HL-60/S4 treated with retinoic acid at 250 ng/mL for 4 days and 3 days (cell line): Measurements from ENCODE around the gene FOXD2.
"Not testable (repeated sequence)": the region's sequence is repeated elsewhere in the genome, so short reads cannot be mapped to it uniquely, and the experiment has no call there.

Source experiments
- in situ Hi-C: fragments of 300-500 bp; cut with MboI; formaldehyde crosslinking; loops from 2 replicates; pipeline ENCODE4 v1.7.0; 2022; ENCODE audit warnings: low sequenced_read_pairs

Gene FOXD2

DNA sequence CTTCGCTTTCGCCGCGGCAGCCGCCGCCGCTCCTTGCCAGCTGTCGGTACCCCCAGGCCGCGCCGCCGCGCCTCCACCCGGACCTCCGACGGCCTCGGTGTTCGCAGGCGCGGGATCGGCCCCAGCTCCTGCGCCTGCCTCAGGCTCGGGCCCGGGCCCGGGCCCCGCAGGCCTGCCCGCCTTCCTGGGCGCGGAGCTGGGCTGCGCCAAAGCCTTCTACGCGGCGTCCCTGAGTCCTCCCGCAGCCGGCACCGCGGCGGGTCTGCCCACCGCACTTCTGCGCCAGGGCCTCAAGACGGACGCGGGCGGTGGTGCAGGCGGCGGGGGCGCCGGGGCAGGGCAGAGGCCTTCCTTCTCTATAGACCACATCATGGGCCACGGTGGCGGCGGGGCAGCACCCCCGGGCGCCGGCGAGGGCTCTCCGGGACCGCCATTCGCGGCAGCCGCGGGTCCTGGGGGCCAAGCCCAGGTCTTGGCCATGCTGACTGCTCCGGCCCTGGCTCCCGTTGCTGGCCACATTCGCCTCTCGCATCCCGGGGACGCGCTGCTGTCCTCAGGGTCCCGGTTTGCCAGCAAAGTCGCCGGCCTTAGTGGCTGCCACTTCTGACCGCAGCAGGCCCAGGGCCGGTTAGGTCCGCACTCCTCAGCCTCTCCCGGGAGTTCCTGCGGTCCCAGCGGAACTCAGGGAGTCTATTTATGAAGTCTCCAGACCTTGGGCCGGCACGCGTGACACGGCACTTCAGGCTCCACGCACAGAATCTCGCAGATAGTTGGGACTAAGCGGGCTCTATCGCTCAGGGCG, 1.4 kb downstream of the FOXD2 start:
- in situ Hi-C loops = no loop called here

DNA sequence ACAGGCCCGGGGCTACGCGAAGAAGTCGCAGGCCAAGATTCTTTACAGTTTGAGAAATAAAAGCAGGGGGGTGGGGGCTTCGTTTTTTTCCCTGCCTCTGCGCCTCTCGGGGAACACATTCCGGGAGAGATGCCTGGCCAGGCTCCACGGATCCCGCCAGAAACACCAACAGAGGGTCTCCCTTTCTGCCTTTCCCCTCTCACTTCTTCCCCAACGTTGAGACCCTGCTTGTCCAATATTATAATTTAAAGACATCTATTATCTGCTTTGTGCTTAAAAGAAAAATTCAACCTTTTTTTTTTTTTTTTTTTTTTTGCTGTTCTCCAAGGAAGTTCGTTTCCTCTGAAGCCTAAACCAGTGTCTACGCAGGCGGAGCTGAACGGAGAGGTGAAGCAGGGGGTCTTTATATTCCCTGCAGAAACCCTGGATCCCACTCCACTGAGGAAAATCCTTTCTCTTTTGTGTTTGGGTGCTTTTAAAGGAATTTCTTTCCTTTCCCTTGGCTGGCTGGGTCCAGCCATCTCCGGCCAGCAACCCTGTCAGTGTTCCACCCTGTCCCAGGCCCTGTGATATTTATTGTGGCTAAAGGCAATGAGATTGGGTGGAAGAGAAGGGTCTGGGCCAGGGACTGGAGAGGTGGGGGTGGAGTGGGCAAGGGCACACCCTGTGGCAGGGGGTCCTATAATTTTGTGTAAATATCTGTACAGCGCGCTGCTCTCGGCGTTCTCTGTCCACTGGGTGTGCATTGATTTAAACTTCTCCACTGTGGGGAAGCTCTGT, 2.2 kb downstream of the FOXD2 start:
- in situ Hi-C loops = no loop called here

DNA sequence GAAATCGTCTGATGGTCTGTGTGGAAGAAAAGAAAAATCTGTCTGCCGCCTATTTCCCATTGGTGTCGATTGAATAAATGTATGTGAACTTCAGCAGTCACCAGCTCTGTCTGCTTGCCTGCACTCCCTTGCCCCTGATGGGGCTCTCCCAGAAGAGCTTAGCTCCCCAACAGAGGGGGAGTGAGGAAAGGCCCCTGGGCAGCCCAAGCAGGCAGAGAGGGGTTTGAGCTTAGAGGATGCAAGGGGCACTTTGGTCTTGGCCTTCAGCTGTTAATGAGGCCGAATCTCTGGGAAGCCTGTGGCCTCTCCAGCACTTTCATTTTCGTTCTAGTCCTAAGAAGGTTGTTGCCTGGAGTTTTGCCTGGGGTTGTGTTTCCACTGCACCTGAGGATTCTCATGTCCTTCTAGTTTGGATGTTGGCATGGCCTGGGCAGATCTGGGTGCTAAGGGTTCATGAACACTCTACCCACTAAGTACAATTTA, 2.8 kb downstream of the FOXD2 start:
- in situ Hi-C loops = no loop called here

DNA sequence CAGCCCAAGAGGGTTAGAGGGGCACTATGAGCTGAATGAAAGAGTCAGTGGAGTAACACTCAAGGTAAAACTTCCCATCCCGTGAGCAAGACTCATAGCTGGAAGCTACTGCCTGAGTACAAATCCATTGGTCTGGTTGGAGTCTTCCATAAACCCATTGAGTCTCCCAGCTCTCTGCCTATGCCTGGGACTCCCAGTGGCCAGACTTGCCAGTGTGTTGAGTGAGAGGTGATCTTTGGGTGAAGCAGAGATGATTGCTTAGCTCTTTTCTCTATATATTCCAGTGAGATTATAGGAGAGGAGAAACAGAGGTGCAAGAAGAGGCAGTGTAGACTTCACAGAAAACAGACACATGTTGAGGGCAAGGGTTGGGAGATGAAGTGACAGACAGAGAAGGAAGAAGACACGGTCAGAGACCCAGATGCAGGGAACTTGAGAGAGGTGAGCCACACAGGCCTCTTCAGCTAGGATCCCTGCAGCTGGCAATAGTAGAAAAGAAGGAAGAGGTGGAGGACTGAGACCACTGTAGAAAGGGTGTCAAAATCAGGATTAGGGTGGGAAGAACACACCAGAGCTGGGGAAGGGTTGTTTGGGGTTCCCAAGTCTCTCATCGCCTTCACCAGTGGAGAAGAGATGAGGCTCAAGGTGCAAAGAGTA, 3.7 kb downstream of the FOXD2 start:
- in situ Hi-C loops = no loop called here

DNA sequence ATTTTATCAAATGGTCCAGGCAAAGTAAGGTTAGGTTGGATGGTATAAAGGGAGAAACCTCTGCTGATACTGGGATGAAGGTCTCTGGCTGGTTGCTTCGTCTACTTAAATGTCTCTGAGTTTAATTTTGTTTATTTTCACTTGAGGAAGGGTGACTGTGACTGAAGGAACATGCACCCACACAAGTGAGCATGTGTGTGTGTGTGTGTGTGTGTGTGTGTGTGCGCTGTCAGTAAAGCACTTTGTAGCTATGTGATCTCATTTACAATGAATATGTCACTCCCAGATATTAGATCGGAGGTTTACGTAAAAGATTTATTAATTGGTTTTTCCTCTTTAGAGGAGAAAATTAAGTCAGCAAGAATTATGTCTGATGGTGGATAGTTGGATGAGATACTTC, 4.4 kb downstream of the FOXD2 start:
- in situ Hi-C loops = no loop called here

DNA sequence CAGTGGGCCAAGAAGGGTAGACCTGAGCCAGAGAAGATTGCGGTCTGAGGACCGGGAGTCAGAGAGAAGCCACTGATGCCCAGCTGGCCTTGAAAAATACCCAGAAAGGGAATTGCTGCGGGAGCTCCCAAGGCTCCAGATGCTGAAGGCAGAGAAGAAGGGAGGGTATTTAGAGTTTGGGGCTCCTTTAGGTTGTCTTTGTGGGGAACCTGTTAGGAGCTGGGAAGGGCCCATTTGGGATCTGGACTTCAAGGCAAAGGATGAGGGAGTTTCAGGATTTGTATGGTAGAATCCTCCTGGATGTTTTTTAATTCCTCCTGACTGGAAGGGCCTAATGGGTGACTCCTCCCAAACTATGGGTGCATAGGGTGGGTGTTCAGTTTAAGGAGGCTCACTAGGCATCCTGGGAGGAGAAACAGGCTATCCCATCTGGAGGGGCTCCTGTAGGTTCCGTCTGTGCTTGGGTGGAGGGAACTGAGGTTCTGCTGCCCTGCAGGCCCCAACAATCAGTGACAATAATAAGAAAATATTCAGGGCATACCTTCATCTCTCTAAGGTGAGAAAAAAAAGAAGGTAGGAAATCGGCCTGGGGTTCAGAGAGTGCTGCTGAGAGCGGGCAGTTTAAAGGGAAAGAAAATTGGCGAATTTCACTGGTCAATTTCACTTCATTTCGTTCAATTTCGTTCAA, 5.1 kb downstream of the FOXD2 start:
- in situ Hi-C loops = no loop called here

DNA sequence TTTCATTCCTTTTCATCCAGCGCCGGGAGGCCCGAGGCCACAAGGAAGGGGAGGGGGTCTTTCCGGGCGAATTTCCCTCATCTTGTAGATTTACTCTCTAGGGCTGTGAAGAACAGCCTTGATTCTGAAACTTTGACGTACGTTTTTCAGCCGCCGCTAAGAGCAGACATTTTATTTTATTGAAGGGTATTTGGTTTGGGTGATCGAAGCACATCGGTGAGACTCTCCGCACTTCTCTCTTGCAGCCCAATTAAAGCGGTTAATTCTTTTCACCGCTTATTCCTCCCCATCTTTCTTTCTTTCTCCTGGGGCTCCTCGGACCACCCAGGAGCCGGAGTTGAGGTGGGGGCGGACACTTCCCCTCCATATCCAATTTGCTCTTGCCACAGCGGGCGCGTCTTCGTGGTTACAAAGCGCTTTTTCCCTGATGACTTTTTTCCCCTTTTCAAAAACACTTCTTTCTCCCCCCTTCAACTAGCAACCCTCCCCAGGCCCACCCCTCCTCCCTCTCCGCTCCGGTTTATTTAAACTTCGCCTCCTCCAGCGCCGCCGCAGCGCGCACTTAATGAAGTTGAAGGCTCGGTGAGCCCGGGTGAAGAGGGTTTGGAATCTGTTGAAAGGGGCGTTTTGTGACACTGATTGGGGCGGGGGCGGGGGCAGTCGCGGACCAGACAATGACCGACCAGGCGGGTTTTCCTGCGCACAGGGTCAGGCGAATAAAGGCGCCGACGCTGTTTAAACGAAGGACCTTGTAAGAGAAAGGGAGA, 5.9 kb downstream of the FOXD2 start:
- in situ Hi-C loops = no loop called here

DNA sequence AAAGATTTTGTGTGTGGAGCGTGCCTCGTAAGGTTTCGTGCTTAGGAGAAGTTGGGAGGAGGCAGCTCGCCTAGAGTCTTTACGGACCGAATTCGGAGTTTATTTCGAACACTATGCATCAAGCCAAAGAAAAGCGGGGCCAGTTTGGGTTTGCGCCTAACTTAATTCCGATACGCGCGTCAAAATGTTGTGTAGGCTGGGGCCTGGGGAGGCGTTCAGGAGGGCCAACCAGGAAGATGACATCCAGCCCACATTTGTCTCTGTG, 6.4 kb downstream of the FOXD2 start:
- in situ Hi-C loops = no loop called here

DNA sequence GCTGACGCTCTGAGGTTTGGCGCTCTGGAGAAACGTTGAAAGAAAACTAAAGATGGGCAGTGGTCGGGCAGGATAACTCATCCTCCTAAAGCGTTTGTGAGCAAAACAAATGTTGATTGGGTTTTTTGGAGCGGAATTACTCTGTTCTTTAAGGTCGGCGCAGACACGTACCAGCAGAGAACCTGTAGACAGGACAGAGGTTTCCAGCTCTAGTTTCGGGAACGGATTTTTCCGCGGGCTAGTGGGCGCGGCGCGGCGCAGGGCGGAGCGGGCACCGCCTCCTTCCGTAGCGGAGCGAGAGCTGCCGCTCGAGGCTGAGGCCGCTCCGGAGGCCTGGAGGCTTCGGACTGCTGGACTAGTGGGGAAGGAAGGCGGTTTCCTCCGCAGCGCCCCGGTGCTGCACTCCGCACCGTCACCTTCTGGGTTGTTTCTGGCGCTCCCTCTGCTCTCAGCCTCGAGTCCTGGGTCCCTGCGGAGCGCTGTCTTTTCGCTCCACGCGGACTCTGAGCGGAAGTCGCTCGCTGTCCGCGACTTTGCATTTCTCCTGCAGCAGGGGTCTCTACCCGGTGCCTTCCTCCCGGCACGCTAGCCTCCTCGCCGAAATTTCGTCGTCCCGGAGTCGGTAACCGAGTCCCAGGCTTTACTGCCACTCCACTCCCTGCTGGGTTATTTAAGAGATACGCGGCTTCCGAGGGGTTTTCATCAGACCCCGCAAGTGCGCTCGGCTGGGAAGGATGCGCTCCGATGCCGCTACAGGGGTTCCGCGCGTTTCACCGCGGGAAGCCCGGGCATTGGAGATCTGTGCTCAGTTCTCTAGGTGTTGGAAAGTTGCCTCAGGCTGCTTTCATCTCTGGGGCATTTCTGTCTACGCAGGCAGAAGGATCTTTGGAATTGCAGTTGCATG, 7.0 kb downstream of the FOXD2 start:
- in situ Hi-C loops = no loop called here

DNA sequence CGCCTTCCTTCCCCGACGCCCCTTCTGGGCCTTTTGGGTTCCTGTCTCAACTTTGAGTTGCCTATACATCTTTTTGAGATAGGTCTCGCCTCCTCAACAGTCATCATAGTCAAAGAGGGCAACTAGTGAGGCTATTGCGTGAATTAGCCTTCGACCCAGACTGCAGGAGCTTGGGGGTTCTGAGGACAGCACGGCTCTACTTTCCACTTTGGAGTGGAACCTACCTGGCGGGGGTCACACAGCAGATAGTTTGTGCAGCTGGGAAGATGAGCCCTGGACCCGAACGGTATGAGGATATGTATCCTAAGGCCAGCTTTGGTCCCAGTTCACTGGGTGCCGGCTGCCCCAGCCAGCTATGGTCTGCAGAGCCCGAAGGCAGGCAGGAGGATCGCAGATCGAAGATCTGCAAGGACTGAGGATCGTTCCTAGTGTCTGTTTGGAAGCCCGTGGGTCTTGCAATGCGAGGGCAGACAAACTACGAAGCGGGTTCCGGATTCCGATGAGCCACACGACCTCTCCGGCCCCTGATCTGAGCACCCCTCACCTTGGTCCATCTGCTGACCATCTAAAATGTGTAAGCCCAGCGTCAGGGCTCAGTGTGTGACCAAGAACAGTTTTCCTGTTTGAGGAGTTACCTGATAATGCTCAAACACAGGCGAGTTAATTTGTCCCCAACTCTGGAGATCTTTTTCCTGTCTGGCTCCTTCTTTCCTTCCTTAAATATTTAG, 8.1 kb downstream of the FOXD2 start:
- in situ Hi-C loops = no loop called here

DNA sequence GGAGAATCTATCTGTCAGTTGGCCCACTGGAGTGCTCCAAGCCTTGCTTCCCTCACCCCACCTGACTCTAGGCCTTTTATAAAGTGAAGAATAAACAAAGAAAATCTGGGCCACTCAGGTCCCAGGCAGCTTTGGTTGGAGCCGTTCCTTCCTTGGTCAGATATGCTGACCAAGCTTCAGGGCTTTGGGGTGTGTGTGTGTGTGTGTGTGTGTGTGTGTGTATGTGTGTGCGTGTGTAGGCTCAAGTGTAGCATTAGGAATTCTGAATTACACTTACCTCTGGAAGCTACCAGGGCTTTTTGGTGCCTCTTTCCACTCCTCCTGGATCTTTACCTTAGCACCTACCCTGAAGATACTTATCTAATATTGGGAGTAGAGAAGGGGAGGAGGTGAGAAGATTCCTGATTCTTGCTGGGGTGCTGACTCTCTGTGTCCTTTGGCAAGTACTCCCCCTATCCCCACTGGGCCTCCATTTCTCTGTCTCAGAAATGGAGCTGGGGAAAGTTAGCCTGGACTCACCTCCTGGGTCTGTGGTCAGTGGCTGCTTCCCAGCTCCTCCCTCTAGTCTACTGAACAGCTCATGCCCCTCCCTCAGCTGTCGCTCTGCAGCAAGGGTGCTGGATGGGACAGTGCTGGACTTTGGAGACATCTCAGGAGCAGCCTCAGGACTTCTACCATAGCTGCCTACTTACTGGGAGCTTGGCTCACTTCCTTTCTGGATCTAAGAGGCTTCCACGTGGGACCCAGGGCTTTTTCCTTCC, 10.8 kb downstream of the FOXD2 start:
- in situ Hi-C loops = no loop called here

DNA sequence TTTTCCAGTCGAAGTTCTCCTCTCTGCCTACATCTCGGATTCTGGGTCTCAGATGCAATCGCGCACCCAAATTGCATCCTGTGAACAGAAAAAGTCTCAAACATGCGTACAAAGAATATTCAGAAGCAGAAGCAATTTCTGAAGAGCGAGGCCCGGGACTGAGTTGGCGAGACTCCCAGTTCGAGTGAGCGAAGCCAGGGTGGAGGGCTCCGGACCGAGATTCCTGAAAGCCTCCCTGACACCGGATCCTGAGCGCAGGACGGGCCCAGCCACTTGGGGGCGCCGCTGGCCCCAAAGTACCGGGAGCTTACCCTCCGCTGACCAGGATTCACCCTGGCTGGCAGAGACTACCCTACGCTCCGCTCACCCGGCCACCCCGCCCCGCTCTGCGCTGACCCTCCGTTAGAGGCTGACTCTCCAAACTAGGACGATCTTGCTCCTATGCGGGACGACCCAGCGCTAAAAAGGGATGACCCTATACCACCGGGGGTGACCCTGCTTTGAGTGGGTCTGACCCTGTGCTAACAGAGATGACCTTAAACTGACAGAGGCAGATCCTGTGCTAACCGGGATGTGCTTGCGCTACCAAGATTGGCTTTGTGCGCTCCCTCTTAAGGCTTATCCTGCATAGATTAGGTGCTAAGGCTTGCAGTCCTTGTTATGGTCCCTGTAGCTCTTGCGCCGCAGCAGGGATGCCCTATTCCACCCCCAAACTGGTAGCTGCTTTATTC, 12.1 kb downstream of the FOXD2 start:
- in situ Hi-C loops = no loop called here

DNA sequence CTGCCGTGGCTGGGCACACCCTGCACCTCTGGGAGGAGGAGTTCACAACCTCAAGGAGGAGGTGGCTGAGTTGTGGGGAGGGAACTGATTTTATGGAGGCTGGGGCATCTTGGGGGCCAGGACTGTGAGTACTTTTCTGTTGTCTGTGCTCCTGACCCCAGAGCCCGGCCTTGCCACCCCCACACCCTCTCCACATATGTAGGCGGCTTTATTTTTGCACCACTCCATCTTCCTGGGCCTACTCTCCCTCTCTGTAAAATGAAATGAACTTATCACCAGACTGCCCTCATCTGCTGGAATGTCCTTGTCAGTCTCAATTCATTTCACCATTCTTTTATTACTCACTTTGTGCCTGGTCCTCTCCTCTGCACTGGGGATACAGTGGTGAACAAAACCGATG, 12.8 kb downstream of the FOXD2 start:
- in situ Hi-C loops = no loop called here

DNA sequence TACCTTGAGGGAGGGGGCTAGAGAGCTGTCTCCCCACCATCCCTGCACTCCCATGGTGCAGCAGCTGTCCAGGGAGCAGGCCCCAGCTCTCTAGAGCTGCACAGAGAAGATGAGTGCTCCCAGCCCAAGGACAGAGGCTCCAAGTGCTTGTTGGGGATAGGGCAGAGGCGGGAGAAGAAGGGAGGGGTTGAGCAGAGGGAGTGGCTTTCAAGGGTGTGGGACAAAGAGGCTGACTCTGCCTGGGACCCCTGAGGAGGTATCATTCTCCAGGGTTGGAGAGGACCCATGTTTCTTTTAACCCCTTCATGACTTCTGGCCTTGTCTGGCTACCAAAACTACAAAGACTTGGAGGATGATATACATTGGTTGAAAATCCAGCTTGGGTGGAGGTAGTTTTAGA, 14.6 kb downstream of the FOXD2 start:
- in situ Hi-C loops = no loop called here

DNA sequence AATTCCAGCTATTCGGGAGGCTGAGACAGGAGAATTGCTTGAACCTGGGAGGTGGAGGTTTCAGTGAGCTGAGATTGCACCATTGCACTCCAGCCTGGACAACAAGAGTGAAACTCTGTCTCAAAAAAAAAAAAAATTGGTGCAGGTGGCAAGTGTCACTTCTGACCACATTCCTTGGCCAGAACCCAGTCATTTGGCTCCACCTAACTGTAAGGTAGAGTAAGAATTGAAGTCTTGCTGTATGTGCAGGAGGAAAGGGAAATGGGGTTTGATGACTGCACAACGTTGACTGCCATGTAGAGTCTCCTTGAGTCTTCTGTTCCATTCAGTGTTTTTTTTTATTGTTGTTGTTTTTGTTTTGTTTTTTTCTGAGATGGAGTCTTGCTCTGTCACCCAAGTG, 16.1 kb downstream of the FOXD2 start:
- in situ Hi-C loops = not testable (repeated sequence)

DNA sequence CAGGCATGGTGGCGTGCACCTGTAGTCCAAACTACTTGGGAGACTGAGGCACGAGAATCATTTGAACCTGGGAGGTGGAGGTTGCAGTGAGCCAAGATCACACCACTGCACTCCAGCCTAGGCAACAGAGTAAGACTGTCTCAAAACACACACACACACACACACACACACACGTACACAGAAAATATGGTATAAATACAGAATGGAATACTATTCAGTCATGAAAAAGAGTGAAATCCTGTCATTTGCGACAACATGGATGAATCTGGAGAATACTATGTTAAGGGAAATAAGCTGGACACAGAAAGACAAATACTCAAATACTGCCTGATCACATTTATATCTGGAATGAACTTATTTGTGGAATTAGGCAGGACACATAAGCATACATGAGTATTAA, 18.4 kb downstream of the FOXD2 start:
- in situ Hi-C loops = no loop called here

DNA sequence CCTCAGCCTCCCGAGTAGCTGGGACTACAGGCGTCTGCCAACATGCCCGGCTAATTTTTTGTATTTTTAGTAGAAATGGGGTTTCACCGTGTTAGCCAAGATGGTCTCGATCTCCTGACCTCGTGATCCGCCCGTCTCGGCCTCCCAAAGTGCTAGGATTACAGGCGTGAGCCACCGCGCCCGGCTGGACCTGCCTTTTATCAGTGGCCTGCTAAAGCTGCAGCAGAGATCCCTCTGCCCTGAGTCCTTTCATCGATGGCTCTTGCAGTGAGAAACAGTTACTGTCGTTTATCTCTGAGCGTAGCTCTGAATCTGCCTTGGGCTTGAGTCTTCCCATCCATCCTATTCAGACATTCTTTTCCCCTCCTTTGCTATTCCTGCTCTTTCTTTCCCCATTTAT, 19.7 kb downstream of the FOXD2 start:
- in situ Hi-C loops = not testable (repeated sequence)
